GM23248 (cell line): Measurements from ENCODE around the gene TMA7.

ENCODE experiments used
- EZH2 ChIP-seq: fragments of 200-600 bp; sonication (generic); IDR thresholded peaks from 2 replicates; pipeline ENCODE4 v1.6.1; 2018; ENCODE audit warnings: antibody characterized with exemption, mild to moderate bottlenecking; ENCODE audit not compliant: insufficient read depth, poor library complexity, severe bottlenecking
- EZH2phosphoT487 ChIP-seq: fragments of 200-600 bp; sonication (generic); IDR thresholded peaks from 2 replicates; pipeline ENCODE4 v1.6.1; 2018; ENCODE audit warnings: antibody characterized with exemption, moderate library complexity, mild to moderate bottlenecking, low read depth; ENCODE audit not compliant: insufficient read depth

DNA sequence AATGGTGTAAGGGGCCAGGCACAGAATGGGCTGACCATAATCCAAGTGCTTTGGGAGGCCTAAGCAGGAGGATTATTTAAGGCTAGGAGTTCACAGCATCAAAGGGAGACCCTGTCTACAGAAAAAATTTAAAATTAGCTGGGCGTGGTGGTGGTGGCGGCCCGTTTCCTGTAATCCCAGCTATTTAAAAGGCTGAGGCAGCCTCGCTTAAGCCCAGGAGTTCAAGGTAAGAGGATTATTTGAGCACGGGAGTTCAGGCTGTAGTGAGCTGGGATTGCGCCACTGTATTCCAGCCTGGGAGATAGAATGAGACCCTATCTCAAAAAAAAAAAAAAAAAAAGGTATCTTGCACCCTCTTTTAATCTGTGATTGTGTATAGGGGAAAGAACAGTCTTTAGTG lies 1.9 kb downstream of the TMA7 start:
- no peak for TF ChIP-seq EZH2
- TF ChIP-seq EZH2phosphoT487, result no peak
